Activated CD8-positive, alpha-beta memory T cell treated with anti-CD3 and anti-CD28 coated beads for 4 hours (primary cell): Measurements from ENCODE around the gene TBC1D17.

Source experiments
- DNase-seq, 2 donors: peaks; one replicate each; pipeline ENCODE4 v3.0.0-alpha.2; 2020; ENCODE audit warnings: low read depth in 2 of 2

TBC1D17 gene

DNA sequence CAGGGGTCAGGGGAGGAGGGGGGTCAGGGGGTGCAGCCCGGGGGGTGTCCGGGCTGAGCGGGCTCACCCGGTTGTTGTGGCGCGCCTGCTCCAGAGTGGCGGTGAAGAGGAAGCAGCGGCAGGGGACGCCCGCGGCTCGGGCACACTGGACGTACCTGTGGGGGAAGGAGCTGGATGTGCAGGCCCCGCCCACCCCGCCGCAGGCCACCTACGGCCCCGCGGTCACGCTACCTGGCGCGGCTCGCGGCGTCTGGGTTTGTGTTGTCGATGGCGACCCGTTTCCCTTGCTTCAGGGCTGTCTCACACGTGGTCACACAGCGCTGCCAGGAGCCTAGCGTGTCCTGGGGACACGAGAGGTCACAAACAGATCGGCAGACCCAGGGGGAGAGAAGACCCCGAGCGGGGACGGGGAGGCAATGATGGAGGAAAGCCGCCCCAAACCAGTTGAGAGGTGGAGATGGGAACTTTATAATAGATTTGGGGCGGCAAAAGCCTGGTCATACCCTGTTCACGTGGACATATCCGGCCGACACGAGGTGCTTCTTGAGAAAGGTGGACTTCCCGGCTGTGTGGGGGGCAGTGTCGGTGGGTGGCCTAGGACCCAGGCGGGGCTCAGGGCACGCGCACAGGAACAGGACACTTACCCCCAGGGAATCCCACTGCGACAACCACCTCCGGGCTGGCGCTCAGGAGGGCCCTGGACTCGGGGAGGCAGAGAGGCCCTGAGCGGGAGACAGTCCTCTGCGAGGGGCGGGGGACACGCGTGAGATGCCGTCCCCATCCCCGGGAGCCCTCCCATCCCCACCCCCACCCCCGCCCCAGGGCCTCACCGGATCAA, 15.7 kb upstream of the TBC1D17 start:
- no peak for DNase-seq

DNA sequence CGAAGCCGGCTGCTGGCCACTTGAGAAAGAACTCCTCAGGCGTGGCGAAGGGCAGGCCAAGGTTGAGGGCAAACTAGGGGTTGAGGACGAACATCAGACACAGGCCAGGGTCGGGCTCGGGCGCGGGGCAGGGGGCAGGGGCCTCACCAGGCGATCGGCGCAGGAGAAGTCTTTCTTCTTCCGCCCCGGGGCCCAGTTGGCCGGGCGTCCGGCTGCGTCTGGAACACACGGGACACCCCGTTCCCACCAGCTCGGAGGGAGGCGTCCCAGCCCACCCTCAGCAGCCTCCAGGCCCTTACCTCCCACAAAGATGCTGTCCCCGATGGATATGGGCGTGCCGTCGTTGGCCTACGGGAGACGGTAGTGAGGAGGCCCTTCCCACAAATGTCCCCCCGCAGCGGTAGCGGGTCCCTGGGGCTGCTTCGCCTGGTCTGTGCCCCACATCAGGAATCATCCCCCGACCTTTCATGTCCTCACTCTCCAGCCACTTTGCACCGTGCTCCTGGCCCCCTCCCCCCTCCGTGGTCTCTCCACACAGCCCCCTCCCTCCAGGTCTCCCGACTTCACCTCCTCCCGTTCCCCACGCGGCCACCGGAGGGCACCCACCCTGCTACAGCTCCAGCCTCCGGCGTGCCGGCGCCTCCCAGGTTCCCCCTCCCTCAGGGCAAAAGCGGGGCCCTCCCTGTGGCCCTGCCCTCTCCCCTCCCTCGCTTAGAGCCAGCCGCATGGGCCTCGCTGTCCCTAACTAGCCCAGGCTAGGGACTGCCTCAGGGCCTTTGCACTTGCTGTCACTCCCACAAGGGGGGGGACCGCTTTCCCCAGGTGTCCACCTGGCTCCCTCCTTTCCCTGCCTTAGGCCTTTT, 14.9 kb upstream of the TBC1D17 start:
- DNase-seq = no peak

DNA sequence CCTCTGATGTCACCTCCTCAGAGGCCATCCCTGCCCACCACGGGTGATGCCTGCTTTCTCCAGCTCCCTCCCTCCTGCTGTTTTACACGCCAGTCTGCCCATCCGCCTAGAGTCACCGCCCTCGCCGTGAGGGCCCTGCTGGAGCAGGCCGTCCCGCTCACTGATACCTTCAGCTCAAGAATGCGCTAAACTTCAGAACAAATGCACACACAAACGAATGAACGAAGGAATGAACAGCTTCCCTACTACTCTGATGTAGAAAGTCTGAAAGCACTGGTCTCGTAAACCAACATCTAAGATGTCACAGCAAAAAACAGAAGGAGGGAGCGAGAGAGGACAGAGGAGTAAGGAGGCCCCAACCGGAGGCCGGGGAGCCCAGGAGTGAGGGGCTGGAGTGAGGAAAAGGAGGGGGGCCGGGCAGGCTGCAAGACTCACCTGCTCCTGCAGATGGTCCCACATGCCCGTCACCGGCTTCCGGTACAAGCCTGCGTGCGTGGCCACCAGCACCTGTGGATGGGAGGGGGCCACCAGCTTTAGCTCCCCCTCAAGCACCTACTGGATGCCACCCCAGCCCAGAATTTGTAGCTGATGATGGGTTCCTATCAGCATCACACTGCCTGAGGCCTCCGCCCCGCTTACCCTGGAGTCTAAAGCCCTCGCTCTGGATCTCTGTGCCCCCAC, 14.1 kb upstream of the TBC1D17 start:
- no peak for DNase-seq

DNA sequence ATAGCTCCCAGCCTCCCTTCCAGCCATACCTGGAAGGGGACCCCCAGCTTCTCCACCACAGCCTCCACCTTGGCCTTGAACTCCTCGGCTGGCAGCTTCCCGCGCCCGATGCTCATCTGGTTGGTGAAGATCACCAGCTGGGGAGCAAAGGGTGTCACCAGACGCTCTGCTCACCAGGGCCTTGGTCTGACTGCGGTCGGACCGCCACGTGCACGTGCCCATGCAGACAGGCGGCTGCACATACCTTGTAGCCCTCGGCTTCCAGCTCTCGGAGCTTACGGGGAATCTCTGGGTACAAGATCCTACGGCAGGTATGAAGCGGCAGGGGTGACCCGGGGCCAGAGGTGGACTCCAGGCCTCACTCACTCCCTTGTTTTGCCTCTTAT, 13.6 kb upstream of the TBC1D17 start:
- no peak for DNase-seq

DNA sequence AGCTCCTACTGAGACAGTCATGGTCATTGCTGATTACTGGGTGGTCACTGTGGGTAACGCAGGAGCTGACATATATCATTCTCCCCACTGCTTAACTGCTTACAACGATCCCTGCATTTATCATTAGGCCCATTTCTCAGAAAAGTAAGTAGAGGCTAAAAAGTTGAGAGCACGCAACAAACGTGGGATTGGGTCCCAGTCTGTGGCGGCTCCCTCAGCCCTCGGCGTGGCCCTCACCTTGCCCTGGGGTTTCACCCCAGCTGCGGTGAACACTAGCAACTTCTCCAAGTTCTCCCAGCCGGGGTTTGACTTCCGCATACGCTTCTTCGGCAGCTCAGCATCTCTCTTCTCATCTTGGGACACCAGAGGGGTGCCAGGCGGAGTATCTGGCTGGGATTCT, 12.6 kb upstream of the TBC1D17 start:
- DNase-seq = no peak

DNA sequence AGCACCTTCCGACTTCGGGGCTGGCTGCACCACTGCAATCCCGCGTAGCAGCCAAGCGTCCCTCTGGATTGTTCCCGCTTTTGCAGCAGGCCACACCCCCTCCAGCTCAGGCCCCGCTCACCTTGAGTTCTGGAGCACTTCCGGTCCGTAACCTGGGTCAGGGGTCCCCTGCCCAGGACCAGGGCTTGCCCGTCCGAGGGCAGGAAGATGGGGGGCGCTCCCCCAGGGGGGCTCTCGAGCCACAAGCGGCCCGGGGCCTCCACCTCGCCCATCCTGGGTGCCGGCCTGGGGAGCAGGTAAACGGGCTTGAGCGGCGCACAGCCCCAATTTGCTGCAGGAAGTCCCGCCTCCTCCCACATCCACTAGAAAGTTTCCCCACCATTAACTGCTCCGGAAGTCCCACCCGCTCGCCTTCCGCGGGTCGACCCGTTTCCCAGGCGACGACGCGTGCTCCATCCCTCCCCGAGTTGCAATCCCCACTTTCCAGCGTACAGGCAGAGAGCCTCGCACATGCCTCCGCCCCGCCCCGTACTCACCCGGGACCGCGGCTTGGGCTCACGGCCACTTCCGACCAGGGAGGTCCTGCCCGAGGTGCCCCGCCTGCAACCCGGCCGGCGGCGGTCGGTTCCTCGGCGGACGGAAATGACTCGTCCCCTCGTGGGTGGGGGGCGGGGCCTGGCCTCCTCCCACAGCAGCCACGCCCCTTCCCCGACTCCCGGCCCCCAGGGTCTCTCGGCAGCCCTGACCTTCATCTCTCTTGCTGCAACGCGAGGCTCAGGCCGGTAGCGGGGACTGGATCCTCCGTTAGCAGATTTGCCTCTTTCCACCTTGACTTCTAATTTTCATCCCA, 10.3 kb upstream of the TBC1D17 start, which contains the start of gene PNKP:
Gene PNKP, minus strand, starts transcription at position 644 of the 850 bp plus-strand sequence. Its CDS starts 372 bp downstream, at position 272.
- DNase-seq = peak; percentile 74 to 85

DNA sequence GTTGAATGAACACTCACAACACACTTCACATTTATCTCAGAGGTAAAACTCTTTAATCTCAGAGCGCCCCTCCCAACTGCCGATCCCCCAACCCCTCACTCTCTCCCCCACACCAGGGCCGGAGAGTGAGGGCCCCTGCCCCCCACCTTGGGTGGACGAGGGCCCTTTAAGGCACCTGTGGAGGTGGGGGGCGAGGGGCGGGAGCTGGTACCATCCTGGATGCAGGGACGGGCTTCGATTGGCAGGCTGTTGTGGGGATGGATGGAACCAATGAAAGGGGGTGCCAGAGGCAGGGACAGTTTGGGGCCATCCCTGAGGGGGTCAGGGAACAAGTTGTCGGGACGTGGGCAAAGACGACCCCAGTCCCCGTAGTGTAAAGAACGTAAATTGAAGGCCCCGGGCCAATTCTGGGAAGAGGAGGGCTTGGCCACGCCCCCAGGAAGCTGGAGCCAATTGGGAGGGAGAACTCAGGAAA, 8.5 kb upstream of the TBC1D17 start:
- no peak for DNase-seq

DNA sequence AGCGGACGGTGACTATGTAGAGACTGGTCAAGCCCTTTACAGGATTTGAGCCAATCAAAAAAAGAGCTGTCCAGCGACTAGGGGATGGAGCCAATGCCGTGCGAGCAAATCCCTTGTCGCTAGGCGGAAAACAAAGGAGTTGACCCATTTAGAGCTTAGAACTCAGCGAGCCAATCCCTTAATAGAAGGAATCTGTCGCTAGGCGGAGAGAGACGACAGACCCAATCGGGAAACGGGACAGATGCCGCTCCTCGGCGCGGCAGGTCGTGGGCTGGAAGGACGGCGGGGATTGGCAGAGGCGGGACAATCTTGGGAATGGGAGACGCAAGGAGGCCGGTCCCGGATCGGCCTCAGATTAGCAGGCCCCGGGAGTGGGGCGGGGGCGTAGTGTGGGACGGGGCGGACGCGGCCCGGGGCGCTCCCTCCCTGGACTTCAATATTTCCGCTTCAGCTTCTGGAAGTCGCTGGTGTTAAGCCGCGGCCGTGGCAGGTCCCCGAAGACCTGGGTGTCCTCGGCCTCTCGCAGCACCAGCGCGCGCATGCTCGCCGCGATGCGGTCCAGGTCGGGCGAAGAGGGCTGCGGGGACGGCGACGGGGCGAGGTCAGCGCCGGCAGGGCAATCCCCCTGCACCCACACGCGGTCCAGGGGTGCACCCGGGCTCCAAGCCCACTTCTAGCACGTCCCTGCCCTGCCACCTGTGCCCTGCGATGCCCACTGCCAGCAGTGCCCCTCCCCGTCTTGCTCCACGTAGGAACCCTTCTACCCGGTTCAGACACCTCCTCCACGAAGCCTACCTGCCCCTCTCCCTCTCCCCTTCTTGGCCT, 7.8 kb upstream of the TBC1D17 start:
- peak; percentile 78 for DNase-seq

DNA sequence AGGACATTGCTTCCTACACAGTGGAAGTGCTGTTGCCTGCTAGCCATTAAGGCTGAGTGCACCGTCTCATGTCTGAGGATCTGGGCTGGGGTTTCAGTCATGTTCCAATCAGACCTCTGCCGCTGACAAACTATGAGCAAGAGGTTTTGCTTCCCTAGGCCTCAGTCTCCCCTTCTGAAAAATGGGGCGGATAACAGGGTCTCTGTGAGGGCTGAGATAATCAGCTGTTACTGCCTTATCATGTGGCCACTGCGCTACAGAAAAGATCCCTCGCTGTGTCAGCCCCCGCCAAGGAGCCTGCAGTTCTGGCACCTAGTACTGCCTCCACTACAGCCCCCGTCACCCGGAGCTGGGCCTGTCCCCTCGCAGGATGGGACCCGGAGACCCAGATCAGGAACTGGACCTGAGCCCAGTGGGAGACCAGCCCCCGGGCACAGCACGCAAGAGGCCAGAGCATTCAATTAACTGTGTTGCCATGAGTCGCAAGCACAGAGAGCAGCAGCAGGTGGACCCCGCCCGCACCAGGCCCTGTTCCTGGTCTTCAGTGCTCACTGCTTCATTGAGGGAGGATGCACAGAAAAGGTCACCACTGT, 7.1 kb upstream of the TBC1D17 start:
- no peak for DNase-seq

DNA sequence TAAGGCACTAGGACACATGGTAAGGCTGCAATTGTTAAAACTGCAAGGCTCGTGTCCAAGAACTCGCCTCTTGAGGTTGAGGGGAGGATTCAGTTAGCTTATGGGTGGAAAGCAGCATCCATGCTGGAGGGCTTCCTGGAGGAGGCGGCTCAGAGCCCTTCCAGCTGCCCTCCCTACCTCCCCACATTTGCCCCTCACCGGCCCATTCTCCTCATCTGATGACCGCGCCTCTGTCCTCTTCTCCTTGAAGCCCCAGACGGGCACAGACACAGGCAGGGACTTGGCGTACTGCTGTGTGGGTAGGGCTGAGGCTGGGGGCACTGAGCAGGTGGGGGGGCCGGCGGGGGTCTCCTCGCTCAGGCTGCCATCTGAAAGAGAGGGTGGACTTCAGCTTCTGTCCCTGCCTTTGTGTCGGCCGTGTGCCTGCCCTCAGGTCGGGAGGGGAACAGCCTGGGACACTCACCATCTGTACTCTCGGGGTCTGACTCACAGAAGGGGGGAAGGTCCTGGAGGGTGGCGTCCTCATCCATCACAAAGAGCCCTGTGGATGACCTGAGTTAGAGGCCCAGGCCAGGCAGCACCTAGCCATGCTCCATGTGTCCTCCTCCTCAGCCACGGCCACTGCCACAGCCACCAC, 6.0 kb upstream of the TBC1D17 start:
- DNase-seq = no peak

DNA sequence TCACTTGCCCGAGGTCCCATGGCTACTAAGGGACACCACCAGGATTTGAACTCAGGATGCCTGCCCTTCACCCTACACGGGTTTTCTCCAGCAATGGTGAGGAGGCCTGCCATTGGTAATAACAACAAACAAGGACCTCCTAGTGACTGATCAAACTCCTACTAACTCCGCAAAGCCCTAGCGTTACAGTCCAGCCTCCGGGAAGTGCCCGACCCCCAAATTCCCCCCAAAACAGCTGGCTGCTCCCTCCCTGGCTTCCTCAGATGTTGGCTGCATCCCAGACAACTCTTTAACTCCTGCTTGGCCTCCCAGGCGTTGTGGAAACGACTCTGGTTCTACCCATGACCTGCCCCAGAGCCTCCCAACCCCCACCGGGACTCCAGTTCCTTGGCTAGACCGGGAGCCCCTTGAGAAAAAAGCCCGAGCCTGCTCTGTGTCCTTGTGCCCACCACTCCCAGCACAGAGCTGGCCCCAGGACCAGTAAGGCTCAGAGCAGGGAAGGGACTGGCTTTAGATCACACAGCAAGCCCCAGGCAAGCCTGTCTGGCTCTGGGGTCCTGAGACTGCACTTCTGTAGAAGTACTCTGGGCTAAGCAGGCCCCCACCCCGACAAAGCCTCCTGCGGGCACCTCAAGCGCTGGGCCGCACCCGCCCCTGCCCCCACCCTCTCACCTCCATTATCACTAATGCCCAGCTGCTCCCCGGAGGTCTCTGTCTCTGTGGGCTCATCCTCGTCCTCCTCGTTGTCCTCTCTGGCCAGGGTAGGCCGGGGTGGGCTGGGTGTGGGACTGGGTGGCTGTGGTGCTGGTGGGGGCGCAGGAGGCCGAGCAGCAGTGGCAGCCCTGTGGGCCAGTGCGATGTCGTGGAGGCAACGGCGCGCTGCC, 5.0 kb upstream of the TBC1D17 start:
- no peak for DNase-seq

DNA sequence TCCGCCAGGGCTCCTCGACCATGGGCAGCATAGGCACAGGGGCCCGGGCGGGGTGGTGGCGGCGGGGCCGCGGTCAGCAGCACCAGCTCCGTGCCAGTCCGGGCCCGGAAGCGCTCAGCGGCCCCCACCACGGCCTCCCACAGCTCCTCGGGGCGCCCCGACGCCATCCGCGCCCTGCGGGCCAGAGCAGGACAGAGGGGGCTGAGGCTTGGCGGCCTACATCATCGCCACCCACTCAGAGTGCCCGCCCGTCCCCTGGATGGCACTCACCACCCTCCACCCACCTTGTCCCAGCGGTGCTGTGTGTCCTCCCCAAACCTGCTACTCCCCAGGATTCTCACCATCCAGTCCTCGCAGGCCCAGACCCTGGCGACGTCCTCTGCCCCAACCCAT, 4.4 kb upstream of the TBC1D17 start:
- DNase-seq = no peak

DNA sequence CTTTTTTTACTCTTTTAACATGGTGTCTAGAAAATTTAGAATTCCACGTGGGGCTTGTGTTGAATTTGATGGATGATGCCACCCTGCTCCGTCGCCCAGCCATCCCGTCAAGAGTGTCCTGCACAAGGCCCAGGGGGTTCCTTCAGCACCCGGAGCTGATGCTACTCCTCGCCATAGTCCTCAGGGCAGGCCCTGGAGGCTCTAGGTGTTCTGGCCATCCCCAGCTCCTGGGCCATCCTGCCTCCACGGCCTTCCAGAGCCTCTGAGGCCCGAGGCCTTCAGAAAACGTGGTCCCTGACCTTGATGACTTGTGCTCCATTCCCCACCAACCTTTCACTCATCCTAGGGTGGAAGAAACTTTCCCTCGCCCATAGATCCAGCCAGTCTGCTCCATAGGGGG, 3.7 kb upstream of the TBC1D17 start:
- DNase-seq = no peak

DNA sequence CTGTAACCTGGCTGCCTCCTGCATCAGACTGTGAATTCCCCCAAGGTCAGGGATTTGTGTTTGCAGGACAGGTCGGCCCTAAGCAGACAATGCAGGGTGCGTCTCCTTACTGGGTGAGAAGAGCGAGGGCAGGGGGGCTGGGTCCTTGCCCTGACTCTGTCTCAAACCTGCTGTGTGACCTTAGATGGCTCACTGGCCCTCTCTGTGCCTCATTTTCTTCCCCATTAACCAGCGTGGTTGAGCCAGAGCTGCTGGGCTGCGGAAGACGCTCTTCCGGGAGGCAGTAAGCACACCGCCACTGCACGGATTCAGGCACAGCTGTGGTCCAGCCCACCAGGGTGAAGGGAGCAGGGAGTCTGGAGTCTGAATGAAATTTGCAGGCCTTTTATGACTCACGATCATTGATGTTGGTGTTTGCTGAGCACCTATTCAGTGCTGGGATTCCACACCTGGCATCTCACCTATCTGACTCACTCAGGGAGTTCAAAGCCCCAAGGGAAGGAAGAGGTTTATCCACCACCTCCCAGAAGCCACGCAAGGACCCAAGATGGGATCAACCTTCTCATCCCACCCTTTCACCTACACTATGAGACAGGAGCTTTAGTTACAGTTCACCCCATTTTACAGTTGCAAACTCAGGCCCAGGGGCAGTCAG, 2.9 kb upstream of the TBC1D17 start:
- no peak for DNase-seq

DNA sequence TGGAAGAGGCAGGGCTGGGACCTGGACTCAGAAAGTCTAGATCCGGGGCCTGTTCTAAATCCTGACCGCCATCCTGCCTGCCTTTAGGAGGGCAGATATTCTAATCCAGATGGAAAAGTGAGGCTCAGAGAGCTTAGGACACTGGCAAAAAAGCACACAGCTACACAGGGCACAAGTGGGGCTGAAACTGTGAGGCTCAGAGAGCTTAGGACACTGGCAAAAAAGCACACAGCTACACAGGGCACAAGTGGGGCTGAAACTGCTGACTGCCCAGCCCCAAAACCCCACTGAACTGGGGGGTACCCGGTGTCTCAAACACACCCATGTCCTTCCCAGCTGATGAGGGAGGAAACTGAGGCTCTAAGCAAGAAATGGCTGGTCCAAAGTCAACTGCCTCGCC, 2.3 kb upstream of the TBC1D17 start:
- DNase-seq = no peak

DNA sequence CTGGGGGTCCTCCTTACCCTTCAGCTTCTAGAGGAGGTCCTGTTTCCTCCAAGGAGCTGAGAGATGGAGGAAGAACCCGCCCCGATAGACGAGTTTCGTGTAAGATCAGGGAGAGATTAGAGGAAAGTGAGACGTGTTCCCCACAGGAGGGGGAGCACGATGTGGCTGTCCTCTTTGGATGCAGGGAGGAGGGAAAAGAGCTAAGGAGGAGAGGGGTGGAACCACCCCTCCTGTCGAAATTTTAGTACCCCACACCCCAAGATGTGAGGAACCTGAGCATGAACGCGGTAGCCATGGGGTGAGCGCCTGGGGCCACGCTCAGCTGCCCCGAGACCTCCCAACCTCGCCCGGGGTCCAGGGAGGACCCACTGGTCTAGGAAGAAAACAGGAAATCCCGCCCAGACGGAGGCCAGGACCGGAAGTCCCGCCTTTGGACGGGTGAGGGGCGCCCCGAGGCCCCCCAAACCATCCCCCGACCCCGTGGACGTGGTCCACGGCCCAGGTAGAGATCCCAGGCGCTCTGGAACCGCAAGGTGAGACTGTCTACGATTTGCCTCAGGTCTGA, 1.6 kb upstream of the TBC1D17 start:
- DNase-seq = peak; percentile 33 to 53

DNA sequence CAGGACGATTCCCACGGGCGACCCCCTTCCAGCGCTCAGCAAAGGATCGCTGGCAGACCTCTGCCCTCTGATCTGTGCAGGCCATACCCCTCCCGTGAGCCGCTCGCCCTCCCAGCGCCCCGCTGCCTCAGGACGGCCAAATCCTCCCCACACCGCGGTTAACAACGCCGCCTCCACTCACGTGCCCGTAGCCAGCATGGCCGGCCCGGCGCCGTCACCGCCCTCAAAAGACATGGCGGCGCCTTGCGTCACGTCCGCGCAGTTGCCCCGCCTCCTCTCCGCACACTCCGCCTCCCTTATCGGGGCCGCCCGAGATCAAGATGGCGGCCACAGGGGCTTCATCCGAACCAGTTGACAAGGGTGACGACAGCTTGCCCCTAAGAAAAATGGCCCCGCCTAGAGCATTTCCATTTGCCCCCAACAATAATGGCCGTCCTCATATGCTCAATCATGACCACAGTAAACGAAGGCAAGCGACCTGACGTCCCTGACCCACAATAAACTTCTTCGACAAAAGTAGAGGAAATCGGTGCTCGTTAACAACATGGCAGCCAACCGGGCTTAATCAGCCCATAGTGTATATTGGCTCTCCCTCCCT, 981 bp upstream of the TBC1D17 start:
- peak; percentile 92 to 96 for DNase-seq
